Stimulated activated CD8-positive, alpha-beta memory T cell treated with anti-CD3 and anti-CD28 coated beads, Interleukin-7, amount 100 ng/mL, for 48 hours (primary cell): ENCODE results near the gene CSK.

Source experiments
- DNase-seq, 2 donors: peaks; one replicate each; pipeline ENCODE4 v3.0.0-alpha.2; 2020; ENCODE audit warnings: low read depth in 1 of 2; ENCODE audit errors: extremely low read depth in 1 of 2

Gene CSK

DNA sequence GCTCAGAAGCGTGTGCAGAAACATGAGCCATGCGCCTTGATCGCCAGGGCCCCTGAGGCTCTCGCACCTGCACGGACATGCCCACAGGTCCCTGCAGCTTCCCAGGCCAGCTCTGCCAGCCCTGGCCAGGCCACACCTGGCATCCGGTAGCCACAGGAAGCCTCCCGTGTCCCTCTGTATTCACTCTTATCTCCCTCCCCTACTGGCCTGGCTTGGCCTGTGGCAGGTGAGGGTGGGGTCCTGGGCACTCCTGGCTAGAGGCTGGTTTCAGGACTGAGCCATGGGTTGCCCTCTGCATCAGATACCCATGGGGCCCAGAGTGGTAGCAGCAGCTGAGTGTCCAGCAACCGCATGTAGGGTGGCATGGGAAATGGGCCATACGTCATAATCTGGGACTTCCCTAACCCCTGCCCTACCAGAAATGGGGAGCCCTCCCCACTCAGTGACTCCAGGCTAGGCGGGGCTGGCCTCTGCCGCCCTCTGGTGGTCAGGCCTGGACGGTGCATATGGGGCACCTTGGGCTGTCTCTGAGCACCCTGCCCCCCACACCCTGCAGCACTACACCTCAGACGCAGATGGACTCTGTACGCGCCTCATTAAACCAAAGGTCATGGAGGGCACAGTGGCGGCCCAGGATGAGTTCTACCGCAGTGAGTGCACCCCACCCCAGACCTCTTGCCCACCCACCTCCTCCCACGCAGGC lies 18.1 kb downstream of the CSK start:
- no peak for DNase-seq

DNA sequence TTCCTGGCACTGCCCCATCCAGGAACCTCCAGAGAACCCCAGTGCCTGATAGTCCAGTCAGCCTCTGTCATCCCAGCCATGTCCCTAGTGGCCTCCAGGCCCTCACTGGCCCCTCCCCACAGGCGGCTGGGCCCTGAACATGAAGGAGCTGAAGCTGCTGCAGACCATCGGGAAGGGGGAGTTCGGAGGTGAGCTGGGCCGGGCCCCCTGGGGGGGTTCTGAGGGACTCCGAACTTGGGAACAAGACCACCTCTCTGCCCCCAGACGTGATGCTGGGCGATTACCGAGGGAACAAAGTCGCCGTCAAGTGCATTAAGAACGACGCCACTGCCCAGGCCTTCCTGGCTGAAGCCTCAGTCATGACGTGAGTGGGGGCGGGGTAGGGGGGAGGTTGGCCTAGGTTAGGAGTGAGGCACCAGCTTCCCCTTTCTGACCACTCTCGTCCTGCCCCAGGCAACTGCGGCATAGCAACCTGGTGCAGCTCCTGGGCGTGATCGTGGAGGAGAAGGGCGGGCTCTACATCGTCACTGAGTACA lies 18.7 kb downstream of the CSK start:
- DNase-seq = no peak

DNA sequence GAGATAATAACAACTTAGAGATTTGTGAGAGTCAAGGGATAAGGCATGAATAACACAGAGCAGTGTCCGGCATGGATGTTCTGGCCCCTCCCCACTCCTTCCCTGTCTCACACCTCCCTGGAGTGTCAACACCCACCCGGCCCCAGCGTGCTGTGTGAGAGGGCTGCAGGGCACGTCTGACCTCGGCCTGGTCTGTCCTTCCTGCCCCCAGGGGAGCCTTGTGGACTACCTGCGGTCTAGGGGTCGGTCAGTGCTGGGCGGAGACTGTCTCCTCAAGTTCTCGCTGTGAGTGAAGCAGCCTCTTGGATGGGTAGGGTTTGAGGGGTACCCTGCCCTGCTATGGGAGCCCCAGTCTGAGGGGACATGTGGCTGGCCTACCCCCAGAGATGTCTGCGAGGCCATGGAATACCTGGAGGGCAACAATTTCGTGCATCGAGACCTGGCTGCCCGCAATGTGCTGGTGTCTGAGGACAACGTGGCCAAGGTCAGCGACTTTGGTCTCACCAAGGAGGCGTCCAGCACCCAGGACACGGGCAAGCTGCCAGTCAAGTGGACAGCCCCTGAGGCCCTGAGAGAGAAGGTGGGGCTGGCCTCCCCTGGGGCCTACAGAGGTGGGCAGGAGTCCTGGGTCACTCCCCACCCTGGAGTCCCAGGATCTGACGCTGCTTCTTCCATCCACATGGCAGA lies 19.6 kb downstream of the CSK start:
- DNase-seq = no peak

- DNase-seq = no peak
Measured at GRCh38 chr15:74802290-74802689, 20.4 kb downstream of the CSK start.

GRCh38 chr15:74802862-74803447 lies 21.1 kb downstream of the CSK start:
- DNase-seq = no peak

DNA sequence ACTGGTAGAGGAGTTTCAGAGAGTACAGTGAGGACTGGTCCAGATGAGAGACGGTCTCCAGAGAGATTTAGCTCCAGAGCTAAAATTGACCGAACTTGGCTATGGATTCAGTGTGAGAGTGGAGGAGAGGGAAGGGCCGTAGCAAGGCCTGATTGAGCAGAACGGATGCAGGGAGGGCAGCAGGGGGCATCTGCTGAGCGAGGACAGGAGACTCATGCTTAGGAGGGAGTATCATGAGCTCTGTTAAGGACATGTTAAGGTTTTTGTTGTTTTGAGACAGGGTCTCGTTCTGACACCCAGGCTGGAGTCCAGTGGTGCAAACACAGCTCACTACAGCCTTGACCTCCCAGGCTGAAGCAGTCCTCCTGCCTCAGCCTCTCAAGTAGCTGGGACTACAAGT lies 23.1 kb downstream of the CSK start:
- DNase-seq = no peak

GRCh38 chr15:74807282-74807681 lies 25.4 kb downstream of the CSK start:
- DNase-seq = no peak

GRCh38 chr15:74808078-74808839 lies 26.4 kb downstream of the CSK start:
- no peak for DNase-seq

DNA sequence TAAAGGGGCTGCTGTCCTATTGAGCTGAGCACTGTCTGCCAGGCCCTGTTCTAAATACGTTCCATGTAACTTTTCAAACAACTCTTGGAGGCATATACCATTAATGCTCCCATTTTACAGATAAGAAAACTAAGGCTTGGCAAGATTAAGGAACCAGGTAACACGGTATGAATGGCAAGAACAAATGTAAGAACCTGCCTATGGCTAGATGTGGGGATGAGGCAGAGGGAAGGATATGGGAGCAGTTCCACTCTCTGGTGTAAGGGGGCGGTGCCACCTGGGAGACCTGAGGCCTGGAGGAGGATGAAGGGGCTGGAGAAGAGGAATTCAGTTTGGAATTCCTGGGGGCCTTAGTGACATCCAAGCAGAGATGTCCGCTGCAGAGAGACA lies 27.0 kb downstream of the CSK start:
- no peak for DNase-seq

DNA sequence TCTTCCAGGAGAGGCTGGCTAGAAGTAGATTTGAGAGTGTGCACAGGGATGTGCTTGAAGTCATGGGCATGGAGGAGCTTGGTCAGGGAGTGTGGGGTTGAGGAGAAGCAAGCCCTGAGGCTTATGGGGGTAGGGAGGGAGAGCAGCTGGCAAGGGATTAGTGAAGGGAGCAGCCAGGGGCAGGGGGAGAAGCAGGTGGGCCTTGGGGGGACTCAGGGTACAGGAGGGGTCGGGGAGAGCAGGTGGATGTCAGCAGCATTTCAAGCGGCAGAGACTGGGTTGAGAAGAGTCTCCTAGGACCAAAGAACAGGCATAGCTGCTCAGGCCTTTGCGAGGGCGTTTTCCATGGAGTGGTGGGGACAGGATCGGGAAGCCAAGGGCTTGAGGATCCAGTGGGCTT lies 27.4 kb downstream of the CSK start:
- no peak for DNase-seq

DNA sequence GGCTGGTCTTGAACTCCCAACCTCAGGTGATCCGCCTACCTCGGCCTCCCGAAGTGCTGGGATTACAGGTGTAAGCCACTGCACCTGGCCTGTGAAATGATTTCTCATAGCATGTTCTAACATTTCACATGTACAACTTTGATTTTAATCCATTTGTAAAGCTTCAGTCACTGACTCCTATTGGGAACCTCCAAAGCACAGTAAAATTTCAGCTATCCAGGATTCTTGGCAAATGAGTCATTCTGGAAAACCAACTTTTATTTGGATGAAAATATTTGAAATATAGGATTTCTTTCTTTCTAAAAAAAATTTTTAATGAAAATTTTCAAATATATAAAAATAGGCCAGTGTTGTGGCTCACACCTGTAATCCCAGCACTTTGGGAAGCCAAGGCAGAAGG lies 28.1 kb downstream of the CSK start:
- no peak for DNase-seq

DNA sequence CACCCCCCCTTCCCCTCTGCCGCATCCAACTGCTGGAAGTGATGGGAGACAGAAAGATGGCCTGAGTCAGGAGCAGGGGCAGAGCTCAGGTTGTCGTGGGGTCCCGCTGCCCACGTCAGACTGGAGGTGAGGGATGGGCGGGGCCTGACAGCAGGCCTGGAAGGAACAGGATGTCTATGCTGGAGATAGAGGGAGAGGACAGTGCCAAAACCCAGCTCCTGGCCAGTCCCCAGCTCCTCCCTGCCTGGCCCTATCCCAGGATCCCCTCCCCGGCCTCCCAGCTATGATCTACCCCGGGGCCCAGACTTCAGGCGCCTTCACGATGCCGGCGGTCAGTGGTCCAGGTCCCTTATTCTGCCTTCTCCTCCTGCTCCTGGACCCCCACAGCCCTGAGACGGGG lies 30.7 kb downstream of the CSK start, which contains the start of gene LMAN1L:
TSS of gene LMAN1L (plus strand) at position 303 of the 400 bp plus-strand sequence. CDS start at position 323, 20 bp downstream.
- no peak for DNase-seq

GRCh38 chr15:74815121-74815934 lies 33.4 kb downstream of the CSK start:
- no peak for DNase-seq

DNA sequence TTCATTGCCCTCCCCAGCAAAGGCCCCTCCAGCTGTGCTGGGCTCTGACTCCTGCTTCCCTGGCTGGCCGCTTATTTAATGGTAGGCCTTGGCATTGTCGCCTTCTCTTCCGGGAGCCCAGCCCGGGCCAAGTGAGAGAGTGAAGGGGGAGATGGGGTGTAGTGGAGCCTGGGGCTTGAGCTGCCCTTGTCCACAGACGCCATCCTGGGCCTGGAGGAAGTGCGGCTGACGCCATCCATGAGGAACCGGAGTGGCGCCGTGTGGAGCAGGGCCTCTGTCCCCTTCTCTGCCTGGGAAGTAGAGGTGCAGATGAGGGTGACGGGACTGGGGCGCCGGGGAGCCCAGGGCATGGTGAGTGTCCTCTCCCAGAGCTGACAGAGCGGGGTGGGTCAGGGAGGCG lies 34.1 kb downstream of the CSK start:
- no peak for DNase-seq

DNA sequence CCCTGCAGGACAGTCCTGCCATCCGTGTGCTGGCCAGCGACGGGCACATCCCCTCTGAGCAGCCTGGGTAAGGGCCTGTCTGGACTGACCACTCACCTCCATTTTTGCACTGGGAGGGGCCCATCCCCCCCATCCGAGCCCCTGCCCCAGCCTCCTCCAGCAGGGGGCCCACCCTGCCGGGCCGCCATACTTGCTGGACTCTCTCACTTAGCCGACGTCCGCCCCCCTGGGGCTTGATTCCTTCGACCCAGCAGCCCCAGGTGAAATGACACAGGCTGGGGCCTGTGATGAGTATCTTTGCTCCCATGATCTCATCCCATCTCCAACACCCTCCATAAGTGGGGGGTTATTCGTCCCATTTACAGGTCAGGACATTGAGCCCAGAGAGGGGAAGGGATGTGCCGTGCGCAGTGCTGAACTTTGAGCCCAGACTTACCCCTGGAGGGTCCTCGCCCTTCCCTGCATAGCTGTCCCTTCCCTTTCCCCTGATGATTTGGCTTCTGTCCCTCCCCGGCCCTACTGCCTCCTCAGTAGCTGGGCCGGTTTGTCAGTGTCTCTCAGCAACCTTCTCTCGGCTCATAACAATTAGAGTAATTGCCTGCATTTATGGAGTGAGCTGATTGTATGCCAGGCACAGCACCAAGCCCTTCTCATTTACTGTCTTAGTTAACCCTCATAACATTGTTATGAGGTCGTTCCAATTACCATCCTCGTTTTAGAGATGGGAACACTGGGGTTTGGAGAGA lies 34.9 kb downstream of the CSK start:
- DNase-seq = no peak

- DNase-seq = no peak
Measured at GRCh38 chr15:74817370-74817737, 35.5 kb downstream of the CSK start.

DNA sequence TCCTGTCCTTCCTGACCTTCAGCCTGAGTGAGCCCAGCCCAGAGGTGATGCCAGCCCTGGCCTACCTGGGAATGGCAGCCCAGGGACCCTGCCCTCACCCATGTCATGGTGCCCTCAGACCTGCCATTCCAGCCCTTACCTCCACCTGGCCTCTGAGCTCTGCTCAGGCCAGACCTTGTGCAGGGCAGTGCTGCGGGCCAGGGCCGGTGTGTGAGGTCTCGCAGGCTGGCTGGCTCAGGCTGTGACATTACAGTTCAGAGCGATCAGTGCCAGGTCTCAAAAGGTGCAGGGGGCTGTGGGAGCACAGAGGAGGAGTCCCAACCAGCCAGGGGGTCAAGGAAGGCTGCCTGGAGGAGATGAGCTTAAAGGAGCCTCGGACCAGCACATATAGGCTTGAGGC lies 38.2 kb downstream of the CSK start:
- DNase-seq = no peak

DNA sequence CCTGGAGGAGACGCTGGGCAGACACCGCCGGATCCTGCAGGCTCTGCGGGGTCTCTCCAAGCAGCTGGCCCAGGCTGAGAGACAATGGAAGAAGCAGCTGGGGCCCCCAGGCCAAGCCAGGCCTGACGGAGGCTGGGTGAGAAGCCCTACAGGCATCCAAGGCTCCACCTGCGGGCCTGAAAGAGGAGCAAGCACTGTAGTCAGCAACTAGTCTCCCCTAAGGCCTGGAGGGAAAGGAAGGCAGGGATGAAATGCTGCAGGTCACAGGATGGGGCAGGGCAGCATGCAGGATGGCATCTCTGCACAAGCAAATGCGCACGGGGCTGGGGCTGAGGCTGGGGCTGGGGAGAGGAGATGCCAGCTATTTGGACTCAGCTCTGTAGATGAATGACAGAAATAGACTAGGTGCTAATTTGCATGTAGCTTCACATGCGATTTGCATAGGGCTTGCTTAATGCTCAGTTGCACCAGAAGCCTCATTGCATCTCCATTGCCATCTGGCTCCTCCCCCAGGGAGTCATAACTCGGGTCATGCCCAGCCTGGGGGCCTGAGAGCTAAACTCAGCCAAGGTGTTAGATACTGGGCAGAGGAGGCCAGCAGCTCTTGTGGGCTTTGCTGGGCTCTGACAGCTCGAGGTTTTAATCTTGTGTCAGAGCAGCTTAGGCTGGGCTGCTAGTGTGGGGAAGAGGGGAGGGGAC lies 39.4 kb downstream of the CSK start:
- no peak for DNase-seq

DNA sequence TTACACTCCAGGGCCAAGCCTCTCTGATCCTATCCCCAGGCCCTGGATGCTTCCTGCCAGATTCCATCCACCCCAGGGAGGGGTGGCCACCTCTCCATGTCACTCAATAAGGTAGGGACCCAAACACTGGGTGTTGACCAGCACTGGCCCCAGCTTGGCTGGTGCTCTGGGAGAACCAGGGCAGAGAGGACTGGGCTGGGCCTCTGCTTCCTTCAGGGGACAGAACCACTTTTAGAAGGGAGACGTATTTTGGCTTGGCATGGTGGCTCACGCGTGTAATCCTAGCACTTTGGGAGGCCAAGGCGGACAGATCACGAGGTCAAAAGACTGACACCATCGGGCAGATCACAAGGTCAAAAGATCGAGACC lies 39.9 kb downstream of the CSK start:
- DNase-seq = no peak
